GM12872 (cell line): ENCODE measurements around the gene GPATCH1.

ENCODE experiments used
- TF ChIP-seq, protein P1 (sequence below): IDR thresholded peaks from 3 replicates; pipeline ENCODE4 v1.5.1; 2011; ENCODE audit warnings: low read depth, mild to moderate bottlenecking, low read length, moderate library complexity; ENCODE audit not compliant: insufficient read depth

Gene GPATCH1

DNA sequence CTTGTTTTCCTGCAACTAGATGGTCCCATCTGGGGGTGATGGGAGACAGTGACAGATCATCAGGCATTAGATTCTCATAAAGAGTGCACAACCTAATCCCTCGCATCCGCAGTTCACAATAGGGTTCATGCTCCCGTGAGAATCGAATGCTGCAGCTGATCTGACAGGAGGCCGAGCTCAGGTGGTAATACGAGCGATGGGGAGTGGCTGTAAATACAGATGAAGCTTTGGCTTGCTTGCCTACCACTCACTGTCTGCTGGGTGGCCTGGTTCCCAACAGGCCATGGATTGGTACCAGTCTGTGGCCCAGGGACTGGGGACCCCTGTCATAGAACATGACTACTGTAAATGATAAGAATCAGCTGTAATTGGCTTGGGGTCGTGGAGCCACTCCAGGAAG is 78.9 kb downstream of the GPATCH1 start:
- TF ChIP-seq, protein P1, sequence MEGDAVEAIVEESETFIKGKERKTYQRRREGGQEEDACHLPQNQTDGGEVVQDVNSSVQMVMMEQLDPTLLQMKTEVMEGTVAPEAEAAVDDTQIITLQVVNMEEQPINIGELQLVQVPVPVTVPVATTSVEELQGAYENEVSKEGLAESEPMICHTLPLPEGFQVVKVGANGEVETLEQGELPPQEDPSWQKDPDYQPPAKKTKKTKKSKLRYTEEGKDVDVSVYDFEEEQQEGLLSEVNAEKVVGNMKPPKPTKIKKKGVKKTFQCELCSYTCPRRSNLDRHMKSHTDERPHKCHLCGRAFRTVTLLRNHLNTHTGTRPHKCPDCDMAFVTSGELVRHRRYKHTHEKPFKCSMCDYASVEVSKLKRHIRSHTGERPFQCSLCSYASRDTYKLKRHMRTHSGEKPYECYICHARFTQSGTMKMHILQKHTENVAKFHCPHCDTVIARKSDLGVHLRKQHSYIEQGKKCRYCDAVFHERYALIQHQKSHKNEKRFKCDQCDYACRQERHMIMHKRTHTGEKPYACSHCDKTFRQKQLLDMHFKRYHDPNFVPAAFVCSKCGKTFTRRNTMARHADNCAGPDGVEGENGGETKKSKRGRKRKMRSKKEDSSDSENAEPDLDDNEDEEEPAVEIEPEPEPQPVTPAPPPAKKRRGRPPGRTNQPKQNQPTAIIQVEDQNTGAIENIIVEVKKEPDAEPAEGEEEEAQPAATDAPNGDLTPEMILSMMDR, result no peak

DNA sequence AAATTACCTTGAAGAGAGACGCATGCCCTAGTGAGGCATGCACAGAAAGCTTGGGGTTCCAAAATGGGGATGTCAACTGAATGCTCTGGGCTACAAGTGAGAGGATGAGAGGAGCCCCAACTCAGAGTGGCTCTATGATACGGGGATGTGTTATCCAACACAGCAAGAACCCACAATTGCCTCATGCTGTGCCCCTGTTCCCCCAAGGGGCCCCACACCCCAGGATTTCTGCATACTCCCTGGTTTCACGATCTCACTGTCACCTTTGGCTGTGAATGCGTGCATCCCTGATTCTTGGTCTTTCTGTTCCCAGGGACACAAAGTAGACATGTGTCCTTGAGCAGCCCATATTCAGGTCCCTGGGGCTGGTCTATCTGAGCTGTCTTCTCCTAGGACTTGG is 80.2 kb downstream of the GPATCH1 start:
- TF ChIP-seq, protein P1, result no peak

DNA sequence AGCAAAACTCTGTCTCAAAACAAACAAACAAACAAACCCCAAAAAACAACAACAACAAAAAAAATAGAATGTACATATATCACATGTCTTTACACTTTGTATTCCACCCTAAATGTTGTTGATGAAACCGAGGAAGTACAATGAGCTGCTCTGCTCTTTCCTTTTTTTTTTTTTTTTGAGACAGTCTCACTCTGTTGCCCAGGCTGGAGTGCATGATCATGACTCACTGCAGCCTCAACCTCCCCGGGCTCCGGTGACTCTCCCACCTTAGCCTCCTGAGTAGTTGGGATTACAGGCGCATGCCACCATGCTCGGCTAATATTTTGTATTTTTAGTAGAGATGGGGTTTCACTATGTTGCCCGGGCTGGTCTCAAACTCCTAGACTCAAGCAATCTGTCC is 82.5 kb downstream of the GPATCH1 start:
- TF ChIP-seq, protein P1, result no peak

DNA sequence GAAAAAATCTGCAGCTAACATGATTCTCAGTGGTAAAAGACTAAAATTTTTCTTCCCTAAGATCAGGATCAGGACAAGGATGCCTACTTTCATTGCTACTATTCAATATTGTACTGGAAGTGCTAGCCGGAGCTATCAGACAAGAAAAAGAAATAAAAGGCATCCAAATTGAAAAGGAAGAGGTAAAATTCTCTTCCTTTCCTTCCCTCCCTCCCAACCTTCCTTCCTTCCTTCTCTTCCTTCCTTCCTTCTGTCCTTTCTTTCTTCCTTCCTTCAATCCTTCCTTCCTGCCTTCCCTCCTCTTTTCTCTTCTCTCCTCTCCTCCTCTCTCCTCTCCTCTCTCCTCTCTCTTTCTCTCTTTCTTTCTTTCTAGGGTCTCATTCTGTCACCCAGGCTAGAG is 86.5 kb downstream of the GPATCH1 start:
- TF ChIP-seq, protein P1, result no peak

DNA sequence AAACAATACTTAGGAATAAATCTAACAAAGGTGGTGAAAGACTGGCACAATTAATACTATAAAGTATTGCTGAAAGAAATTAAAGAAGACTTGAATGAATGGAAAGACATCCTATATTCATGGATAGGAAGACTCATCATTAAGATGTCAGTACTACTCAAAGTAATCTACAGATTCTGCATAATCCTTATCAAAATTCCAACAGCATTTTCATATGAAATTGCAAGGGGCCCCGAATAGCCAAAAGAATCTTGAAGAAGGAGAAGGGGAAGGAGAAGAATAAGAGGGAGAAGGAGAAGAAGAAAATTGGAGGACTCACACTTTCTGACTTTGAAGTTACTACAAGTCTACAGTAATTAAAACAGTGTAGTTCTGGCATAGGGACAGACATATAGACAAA is 87.5 kb downstream of the GPATCH1 start:
- TF ChIP-seq, protein P1, result no peak

DNA sequence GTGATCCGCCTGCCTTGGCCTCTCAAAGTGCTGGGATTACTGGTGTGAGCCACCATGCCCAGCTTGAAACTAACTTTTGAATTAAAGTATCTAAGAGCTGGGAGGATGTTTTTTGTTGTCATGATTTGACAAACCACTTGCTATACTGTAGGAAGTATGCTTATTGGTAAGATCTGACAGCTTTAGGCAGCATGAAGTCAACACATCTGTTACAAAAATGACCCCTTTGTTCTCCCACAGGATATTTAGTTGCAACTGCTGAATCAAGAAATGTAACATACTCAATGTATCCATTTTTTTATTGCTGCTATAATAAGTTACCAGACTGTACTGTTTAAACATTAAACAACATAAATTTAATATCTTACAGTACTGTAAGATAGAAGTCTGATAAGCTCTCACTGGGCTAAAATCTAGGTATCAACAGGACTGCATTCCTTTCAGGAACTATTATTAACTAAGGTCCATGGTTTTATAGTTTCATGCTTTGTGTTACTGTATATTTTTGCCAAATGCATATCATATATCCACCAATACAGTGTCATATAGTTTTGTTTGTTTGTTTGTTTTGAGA is 90.3 kb downstream of the GPATCH1 start:
- TF ChIP-seq, protein P1, result no peak

DNA sequence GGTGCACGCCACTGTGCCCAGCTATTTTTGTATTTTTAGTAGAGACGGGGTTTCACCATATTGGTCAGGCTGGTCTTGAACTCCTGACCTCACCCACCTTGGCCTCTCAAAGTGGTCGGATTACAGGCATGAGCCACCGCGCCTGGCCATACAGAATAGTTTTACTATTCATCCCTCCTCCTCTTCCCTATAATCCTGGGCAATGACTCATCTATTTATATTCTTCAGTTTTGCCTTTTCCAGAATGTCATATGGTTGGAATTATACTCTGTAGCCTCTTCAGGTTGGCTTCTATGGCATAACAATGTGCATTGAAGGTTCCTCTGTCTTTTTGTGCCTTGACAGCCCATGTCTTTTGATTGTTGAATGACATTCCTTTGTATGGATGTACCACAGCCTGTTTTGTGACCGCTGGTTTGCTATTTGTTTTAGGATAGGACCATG is 91.0 kb downstream of the GPATCH1 start:
- TF ChIP-seq, protein P1, result no peak

DNA sequence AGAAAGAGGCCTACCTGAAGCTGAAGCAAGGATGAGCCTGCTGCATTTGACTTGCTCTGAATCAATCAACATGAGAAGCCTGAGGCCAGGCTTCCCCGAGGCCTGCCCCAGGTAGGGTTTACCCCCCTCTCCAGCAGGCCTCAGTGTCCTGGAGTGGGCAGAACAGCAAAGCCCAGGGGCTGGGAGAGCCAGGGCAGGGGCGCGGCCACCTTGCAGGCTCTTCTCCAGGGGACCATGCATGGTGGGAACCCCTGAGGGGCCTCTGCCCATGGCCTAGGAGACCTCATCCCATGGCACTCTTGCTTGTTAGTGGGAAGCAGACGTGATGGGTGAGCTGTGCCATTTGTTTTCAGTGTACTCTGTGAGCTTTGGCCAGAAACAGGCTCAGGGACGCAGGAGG is 93.2 kb downstream of the GPATCH1 start:
- TF ChIP-seq, protein P1, result no peak
